GM19193 (cell line): ENCODE measurements around the gene NDUFAF7.
A peak's percentile ranks its signal among the peaks of the same experiment; 100 is the strongest.

Source experiments
- POLR2A ChIP-seq: IDR thresholded peaks from 4 replicates; pipeline ENCODE4 v1.6.1; 2011; ENCODE audit not compliant: insufficient read depth, insufficient read length; ENCODE audit errors: extremely low read depth

NDUFAF7 gene, protein sequence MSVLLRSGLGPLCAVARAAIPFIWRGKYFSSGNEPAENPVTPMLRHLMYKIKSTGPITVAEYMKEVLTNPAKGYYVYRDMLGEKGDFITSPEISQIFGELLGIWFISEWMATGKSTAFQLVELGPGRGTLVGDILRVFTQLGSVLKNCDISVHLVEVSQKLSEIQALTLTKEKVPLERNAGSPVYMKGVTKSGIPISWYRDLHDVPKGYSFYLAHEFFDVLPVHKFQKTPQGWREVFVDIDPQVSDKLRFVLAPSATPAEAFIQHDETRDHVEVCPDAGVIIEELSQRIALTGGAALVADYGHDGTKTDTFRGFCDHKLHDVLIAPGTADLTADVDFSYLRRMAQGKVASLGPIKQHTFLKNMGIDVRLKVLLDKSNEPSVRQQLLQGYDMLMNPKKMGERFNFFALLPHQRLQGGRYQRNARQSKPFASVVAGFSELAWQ

GRCh38 chr2:37231241-37232130, at the start of gene NDUFAF7, which contains the start of gene CEBPZ:
TSS of gene NDUFAF7 (plus strand) at chr2:37231658. CDS start at chr2:37231706, 48 bp downstream.
TSS of gene CEBPZ (minus strand) at chr2:37231596. CDS start at chr2:37231567, 29 bp downstream.
- peak; percentile 97 for TF ChIP-seq POLR2A

GRCh38 chr2:37181726-37182684, 49.5 kb upstream of the NDUFAF7 start:
- TF ChIP-seq POLR2A = no peak

- no peak for TF ChIP-seq POLR2A
These were observed 42.9 kb upstream of the NDUFAF7 start, which contains the start of gene SULT6B1 for GRCh38 chr2:37188570-37188969. TSS of gene SULT6B1 (minus strand) at chr2:37188670. CDS start at chr2:37188640, 30 bp downstream.

GRCh38 chr2:37189452-37190153, 41.9 kb upstream of the NDUFAF7 start:
- no peak for TF ChIP-seq POLR2A

GRCh38 chr2:37190290-37190689, 41.2 kb upstream of the NDUFAF7 start:
- no peak for TF ChIP-seq POLR2A

DNA sequence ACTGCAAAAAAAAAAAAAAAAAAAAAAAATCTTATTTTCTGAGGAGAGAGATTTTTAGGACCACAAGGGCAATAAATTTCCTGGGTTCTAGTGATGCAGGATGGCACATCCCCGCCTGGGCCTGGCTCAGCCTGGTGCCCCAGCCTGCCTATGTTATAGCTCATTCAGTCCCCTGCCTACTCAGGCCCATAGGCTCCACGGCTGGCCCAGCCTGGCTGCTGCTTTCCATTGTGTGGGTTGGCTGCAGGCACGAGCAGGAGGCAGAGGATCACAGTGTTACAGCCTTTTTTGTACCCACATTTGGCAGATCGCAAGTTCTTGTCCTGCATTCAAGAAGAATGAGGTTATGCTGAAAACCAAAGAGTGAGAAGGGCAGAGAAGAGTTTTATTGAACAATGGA, 40.2 kb upstream of the NDUFAF7 start:
- TF ChIP-seq POLR2A = no peak

DNA sequence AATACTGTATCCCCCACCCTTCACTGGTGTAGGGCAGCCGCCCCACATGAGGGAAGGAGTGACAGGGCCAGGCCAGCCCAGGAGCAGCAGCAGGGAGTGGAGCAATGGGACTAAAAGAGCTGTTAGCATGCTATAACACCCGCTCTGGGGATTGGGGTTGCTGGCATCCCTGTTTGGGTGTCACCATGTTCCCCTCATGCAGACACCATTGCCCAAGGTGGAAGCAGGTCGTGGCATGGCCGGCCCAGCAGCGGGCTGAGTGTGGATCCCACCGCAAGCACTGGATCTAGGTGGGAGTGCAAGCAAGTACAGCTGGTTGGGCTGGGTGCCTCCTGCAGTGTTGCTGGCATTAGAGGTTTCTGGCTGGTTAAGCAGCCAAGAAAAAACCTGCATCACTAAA, 39.7 kb upstream of the NDUFAF7 start:
- no peak for TF ChIP-seq POLR2A

GRCh38 chr2:37192551-37192950, 38.9 kb upstream of the NDUFAF7 start:
- TF ChIP-seq POLR2A = no peak

- TF ChIP-seq POLR2A = peak; percentile 78
These were observed 34.9 kb upstream of the NDUFAF7 start, which contains the start of gene CEBPZOS for GRCh38 chr2:37196320-37197195. TSS of gene CEBPZOS (plus strand) at chr2:37196496. CDS start at chr2:37199705, 3,209 bp downstream.

DNA sequence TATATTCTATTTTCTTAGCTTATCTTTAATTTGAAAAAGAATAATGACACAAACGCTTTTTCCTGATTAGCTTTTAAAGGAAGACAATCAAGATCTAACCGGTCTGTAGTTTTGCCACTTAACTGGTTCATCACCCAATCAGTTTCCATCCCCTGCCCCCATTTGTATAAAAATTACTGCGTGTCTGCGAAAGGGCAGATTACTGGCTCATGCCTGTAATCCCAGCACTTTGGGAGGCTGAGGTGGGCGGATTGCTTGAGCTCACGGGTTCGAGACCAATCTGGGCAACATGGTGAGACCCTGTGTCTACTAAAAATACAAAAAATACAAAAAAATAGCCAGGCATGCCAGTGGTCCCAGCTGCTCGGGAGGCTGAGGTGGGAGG, 32.8 kb upstream of the NDUFAF7 start:
- TF ChIP-seq POLR2A = no peak

DNA sequence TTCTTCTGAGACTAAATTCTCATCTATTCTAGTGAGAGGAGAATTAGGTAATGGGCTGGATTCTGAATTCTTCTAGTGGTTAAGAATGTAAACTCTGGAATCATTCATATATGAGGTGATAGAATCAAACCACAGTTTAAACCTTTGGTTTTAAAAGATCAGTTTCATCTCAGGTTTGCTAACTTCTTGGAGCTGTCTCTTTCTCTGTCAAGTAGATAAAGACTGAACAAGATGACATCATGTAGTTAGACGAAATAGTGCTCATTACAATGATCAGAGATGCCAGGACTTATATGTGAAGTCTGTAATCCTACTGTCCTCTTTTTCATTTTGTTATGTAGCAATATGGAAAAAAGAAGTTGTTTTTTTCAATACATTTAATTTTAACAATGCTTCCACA, 30.2 kb upstream of the NDUFAF7 start:
- TF ChIP-seq POLR2A = no peak

- no peak for TF ChIP-seq POLR2A
These were observed 29.7 kb upstream of the NDUFAF7 start for GRCh38 chr2:37201766-37202165.

GRCh38 chr2:37203708-37204107, 27.8 kb upstream of the NDUFAF7 start:
- TF ChIP-seq POLR2A = no peak

GRCh38 chr2:37205689-37206341, 25.6 kb upstream of the NDUFAF7 start:
- TF ChIP-seq POLR2A = no peak
